Measurements from ENCODE around the gene VAT1L.

DNA sequence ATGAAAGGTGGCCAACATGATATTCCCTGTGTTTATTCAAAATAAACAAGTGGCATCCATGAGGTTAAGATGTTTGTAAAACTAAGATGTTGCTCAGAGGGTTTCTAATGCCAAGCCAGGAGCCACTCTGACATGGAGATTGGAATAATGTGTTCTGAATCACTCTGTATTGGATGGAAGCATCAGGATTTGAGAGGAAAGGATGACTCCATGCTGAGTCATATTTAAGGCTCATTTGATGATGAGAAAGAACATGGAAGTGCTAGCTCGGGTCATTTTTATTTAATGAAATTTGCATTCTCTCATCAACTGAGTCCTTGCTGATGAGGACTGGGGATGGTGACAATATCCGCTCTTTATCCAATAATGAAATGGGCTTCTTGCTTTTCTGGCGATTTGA, 6.2 kb downstream of the VAT1L start:
- TF ChIP-seq PBX3 (IDR thresholded peaks at IDR 0.05) (peak; percentile 41), MEF2A (IDR thresholded peaks at IDR 0.05; ENCODE audit: borderline replicate concordance, low read depth) (no peak), POLR2AphosphoS5 (IDR thresholded peaks at IDR 0.05; ENCODE audit: low read depth, low read length) (no peak), EP300 (IDR thresholded peaks at IDR 0.05; ENCODE audit: borderline replicate concordance in 1 of 2, low read depth in 1 of 2, low read length in 1 of 2) (peak in 1 of 2 experiments; percentile 63; a peak in 1 of 4 replicates), FOXM1 (IDR thresholded peaks at IDR 0.05; ENCODE audit: low read depth) (no peak), ZBTB33 (IDR thresholded peaks at IDR 0.05; ENCODE audit: borderline replicate concordance, low read depth) (no peak), USF1 (IDR thresholded peaks at IDR 0.05; ENCODE audit: borderline replicate concordance, low read depth) (no peak), TAF1 (IDR thresholded peaks at IDR 0.05; ENCODE audit: borderline replicate concordance, low read depth, low read length) (no peak), CHD2 (IDR thresholded peaks at IDR 0.05; ENCODE audit: low read length, partially characterized antibody) (no peak)
- TF ChIP-seq, protein P1, sequence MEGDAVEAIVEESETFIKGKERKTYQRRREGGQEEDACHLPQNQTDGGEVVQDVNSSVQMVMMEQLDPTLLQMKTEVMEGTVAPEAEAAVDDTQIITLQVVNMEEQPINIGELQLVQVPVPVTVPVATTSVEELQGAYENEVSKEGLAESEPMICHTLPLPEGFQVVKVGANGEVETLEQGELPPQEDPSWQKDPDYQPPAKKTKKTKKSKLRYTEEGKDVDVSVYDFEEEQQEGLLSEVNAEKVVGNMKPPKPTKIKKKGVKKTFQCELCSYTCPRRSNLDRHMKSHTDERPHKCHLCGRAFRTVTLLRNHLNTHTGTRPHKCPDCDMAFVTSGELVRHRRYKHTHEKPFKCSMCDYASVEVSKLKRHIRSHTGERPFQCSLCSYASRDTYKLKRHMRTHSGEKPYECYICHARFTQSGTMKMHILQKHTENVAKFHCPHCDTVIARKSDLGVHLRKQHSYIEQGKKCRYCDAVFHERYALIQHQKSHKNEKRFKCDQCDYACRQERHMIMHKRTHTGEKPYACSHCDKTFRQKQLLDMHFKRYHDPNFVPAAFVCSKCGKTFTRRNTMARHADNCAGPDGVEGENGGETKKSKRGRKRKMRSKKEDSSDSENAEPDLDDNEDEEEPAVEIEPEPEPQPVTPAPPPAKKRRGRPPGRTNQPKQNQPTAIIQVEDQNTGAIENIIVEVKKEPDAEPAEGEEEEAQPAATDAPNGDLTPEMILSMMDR (IDR thresholded peaks at IDR 0.05) = no peak
- TF ChIP-seq, protein P2, sequence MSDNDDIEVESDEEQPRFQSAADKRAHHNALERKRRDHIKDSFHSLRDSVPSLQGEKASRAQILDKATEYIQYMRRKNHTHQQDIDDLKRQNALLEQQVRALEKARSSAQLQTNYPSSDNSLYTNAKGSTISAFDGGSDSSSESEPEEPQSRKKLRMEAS (IDR thresholded peaks at IDR 0.05; ENCODE audit: low read depth) = 0 out of 2 replicates have a peak, but pooled peaks have one; percentile 13
- TF ChIP-seq, protein P3, sequence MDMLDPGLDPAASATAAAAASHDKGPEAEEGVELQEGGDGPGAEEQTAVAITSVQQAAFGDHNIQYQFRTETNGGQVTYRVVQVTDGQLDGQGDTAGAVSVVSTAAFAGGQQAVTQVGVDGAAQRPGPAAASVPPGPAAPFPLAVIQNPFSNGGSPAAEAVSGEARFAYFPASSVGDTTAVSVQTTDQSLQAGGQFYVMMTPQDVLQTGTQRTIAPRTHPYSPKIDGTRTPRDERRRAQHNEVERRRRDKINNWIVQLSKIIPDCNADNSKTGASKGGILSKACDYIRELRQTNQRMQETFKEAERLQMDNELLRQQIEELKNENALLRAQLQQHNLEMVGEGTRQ (IDR thresholded peaks at IDR 0.05; ENCODE audit: borderline replicate concordance, low read depth, low read length) = no peak
- TF ChIP-seq, protein P4, sequence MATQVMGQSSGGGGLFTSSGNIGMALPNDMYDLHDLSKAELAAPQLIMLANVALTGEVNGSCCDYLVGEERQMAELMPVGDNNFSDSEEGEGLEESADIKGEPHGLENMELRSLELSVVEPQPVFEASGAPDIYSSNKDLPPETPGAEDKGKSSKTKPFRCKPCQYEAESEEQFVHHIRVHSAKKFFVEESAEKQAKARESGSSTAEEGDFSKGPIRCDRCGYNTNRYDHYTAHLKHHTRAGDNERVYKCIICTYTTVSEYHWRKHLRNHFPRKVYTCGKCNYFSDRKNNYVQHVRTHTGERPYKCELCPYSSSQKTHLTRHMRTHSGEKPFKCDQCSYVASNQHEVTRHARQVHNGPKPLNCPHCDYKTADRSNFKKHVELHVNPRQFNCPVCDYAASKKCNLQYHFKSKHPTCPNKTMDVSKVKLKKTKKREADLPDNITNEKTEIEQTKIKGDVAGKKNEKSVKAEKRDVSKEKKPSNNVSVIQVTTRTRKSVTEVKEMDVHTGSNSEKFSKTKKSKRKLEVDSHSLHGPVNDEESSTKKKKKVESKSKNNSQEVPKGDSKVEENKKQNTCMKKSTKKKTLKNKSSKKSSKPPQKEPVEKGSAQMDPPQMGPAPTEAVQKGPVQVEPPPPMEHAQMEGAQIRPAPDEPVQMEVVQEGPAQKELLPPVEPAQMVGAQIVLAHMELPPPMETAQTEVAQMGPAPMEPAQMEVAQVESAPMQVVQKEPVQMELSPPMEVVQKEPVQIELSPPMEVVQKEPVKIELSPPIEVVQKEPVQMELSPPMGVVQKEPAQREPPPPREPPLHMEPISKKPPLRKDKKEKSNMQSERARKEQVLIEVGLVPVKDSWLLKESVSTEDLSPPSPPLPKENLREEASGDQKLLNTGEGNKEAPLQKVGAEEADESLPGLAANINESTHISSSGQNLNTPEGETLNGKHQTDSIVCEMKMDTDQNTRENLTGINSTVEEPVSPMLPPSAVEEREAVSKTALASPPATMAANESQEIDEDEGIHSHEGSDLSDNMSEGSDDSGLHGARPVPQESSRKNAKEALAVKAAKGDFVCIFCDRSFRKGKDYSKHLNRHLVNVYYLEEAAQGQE (IDR thresholded peaks at IDR 0.05; ENCODE audit: low read depth, low read length) = 0 out of 2 replicates have a peak, but pooled peaks have one; percentile 6
